ENCODE data around the gene UBL4B.

The UBL4B gene

DNA sequence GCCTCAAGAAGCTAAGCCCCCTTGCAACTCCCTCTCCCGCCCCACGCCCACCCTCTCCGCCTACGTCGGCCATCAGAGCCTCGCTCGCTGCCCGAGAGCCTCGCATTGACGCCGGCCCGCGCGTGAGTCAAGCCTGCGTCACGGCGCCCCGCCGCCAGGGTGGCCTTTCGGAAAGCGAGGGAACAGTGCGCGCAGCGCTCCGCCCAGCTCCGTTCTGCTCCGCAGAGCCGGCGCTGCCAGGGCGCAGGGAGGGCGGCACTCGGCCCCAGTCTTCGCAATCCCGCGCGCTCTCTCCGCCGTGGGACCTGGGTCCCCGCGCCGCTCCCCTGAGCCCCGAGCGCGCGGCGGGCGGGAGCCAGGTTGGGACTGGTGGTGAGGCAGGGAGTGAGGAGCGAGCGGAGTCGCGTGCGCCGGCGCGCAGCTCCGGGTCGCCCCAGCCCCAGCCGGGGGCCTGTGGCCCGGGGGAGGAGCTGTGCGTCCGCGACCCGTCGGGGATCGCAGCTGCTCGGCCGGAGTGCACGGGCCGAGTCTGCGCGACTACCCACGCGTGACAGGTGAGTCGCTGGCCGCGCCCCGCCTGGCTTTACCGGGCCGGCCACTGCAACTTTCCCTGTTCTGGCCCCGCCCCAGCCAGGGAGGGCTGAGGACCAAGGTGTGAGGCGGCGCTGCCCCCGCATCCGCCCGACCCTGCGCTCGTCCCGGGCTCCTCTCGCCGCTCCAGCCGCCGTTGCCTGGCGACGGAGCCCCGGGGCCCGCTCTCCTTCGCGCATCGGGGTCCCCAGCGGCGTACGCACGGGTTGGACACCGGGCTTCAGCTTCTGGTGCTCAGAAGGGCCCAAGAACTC is 38.3 kb downstream of the UBL4B start, which contains the start of gene SLC6A17:
SLC6A17 (plus strand) TSS at position 165 of the 845 bp plus-strand sequence. CDS start 16,436 bp downstream, outside the sequence.
- H2AFZ ChIP-seq (ENCODE audit: low read depth, low read length, severe bottlenecking), result no peak within 1 kb of the TSS
- H3F3A ChIP-seq (ENCODE audit: insufficient read depth), result no peaks in the 10 kb centered on the region
- H3K9me3 ChIP-seq (ENCODE audit: insufficient read depth, low read length), result no peaks in the 10 kb centered on the region
- no peaks in the 10 kb centered on the region for H3K9me2 ChIP-seq (replicated peaks; ENCODE audit: insufficient read depth, low read length)
- no peak within 1 kb of the TSS for H3K4me2 ChIP-seq (ENCODE audit: low read depth, low read length, poor library complexity, severe bottlenecking)
- H3K79me2 ChIP-seq (ENCODE audit: insufficient read depth, low read length), result no peaks in the 10 kb centered on the region
- H3K27ac ChIP-seq (ENCODE audit: low read depth, low read length), result no peak within 1 kb of the TSS
- no peaks in the 10 kb centered on the region for H3K36me3 ChIP-seq (ENCODE audit: low read length)
- no peak within 1 kb of the TSS for H3K9ac ChIP-seq (ENCODE audit: low read length)
- no peaks in the 10 kb centered on the region for H4K20me1 ChIP-seq (ENCODE audit: low read depth, low read length)
- no peak within 1 kb of the TSS for H3K4me3 ChIP-seq (ENCODE audit: insufficient read depth, low read length, poor library complexity, severe bottlenecking)
- TF ChIP-seq, protein P1, sequence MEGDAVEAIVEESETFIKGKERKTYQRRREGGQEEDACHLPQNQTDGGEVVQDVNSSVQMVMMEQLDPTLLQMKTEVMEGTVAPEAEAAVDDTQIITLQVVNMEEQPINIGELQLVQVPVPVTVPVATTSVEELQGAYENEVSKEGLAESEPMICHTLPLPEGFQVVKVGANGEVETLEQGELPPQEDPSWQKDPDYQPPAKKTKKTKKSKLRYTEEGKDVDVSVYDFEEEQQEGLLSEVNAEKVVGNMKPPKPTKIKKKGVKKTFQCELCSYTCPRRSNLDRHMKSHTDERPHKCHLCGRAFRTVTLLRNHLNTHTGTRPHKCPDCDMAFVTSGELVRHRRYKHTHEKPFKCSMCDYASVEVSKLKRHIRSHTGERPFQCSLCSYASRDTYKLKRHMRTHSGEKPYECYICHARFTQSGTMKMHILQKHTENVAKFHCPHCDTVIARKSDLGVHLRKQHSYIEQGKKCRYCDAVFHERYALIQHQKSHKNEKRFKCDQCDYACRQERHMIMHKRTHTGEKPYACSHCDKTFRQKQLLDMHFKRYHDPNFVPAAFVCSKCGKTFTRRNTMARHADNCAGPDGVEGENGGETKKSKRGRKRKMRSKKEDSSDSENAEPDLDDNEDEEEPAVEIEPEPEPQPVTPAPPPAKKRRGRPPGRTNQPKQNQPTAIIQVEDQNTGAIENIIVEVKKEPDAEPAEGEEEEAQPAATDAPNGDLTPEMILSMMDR (IDR thresholded peaks at IDR 0.05; ENCODE audit: insufficient read depth, low read length, poor library complexity, severe bottlenecking), result no peak
- TF ChIP-seq EZH2phosphoT487 (conservative IDR thresholded peaks at IDR 0.05; ENCODE audit: low read length), result no peak
- 0 out of 2 replicates have a peak, but pooled peaks cover 3% of the 10 kb centered on the region for H3K27me3 ChIP-seq (ENCODE audit: low read length)

DNA sequence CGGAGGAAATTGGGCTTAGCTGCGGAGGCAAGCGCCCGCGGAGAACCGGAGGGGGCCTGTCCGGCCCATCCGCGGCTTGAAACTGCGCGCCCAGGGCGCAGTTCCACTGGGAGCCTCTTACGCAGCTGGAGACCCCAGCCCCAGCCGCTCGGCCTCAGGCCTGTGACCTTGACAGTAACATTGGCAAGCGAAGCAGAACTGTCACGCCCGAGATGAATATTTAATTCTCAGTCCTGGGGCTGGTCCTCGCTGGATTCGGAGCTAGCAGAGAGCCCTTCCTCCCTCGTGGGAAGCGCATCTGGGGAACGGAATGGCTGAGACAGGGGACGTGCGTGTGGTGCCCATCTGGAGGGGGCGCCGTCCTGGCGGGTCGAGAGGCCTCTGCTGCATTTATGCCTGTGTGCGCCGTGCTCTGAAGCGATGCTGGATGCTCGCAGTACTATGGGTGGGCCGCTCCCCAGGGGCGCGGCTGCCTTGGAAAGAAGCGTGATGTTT is 39.0 kb downstream of the UBL4B start:
- H3K27ac ChIP-seq (ENCODE audit: low read depth, low read length), result no peak overlapping the region
- no peaks in the 10 kb centered on the region for H3K79me2 ChIP-seq (ENCODE audit: insufficient read depth, low read length)
- H3F3A ChIP-seq (ENCODE audit: insufficient read depth), result no peaks in the 10 kb centered on the region
- 0 out of 2 replicates have a peak, but pooled peaks cover 3% of the 10 kb centered on the region for H3K27me3 ChIP-seq (ENCODE audit: low read length)
- H3K4me3 ChIP-seq (ENCODE audit: insufficient read depth, low read length, poor library complexity, severe bottlenecking), result no peak overlapping the region
- no peak for TF ChIP-seq EZH2phosphoT487 (conservative IDR thresholded peaks at IDR 0.05; ENCODE audit: low read length)
- TF ChIP-seq, protein P1 (IDR thresholded peaks at IDR 0.05; ENCODE audit: insufficient read depth, low read length, poor library complexity, severe bottlenecking), result no peak
- no peaks in the 10 kb centered on the region for H4K20me1 ChIP-seq (ENCODE audit: low read depth, low read length)
- H3K36me3 ChIP-seq (ENCODE audit: low read length), result no peaks in the 10 kb centered on the region
- no peaks in the 10 kb centered on the region for H3K9me2 ChIP-seq (replicated peaks; ENCODE audit: insufficient read depth, low read length)
- no peak overlapping the region for H3K4me2 ChIP-seq (ENCODE audit: low read depth, low read length, poor library complexity, severe bottlenecking)
- no peaks in the 10 kb centered on the region for H3K9me3 ChIP-seq (ENCODE audit: insufficient read depth, low read length)
- H2AFZ ChIP-seq (ENCODE audit: low read depth, low read length, severe bottlenecking), result no peak overlapping the region
- H3K9ac ChIP-seq (ENCODE audit: low read length), result no peak overlapping the region

DNA sequence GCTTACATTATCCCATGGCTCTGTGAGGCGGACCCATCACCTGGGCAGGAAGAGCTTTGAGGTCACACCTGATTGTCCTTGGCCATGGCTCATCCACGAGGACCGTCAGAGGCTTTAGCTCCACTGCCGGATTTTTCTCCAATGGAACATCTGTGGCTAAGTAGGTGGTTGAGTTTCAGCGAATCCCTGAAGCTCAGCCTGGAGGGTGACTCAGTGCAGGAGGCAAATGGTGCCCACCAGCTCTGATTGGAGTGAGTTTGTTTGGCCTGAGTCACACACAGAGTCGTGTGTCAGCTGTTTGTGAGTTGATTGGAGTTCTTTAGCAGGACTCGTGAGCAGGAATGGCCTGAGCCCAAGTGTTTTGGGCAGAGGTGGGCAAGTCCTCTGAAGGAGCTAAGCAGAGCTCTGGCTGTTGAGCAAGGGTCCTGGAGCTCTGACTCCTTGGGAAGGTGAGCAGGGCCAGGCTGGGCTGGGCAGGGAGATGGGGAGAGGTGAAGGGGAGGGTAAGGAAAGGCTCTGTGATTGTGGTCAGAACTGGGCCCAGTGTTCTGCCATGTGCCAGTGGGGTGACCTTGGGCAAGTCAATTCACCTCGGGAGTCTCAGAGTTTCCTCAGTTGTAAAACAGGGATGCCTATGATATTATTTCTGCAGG is 40.0 kb downstream of the UBL4B start:
- Histone ChIP-seq H3K27me3 (ENCODE audit: low read length) (no peaks in the 10 kb centered on the region), H3K9me3 (ENCODE audit: insufficient read depth, low read length) (no peaks in the 10 kb centered on the region), H3K79me2 (ENCODE audit: insufficient read depth, low read length) (no peaks in the 10 kb centered on the region), H4K20me1 (ENCODE audit: low read depth, low read length) (no peaks in the 10 kb centered on the region), H3K9ac (ENCODE audit: low read length) (no peak overlapping the region), H3F3A (ENCODE audit: insufficient read depth) (no peaks in the 10 kb centered on the region), H3K9me2 (replicated peaks; ENCODE audit: insufficient read depth, low read length) (no peaks in the 10 kb centered on the region), H2AFZ (ENCODE audit: low read depth, low read length, severe bottlenecking) (no peak overlapping the region), H3K4me3 (ENCODE audit: insufficient read depth, low read length, poor library complexity, severe bottlenecking) (no peak overlapping the region), H3K4me2 (ENCODE audit: low read depth, low read length, poor library complexity, severe bottlenecking) (no peak overlapping the region), H3K27ac (ENCODE audit: low read depth, low read length) (no peak overlapping the region), H3K36me3 (ENCODE audit: low read length) (no peaks in the 10 kb centered on the region)
- TF ChIP-seq, protein P1 (IDR thresholded peaks at IDR 0.05; ENCODE audit: insufficient read depth, low read length, poor library complexity, severe bottlenecking), result no peak
- TF ChIP-seq EZH2phosphoT487 (conservative IDR thresholded peaks at IDR 0.05; ENCODE audit: low read length), result no peak

Data from SU-DHL-6 (cell line).